GM18499 (cell line): Measurements from ENCODE around the gene GCNA.
"Not testable (repeated sequence)": the region's sequence is repeated elsewhere in the genome, so short reads cannot be mapped to it uniquely, and the experiment has no call there.

Experiments
- ATAC-seq: cut with Tn5 transposase; IDR thresholded peaks from one replicate; pipeline ENCODE4 v1.9.1; 2021; ENCODE audit warnings: moderate number of reproducible peaks; ENCODE audit not compliant: insufficient read depth, unreplicated experiment

GCNA gene

DNA sequence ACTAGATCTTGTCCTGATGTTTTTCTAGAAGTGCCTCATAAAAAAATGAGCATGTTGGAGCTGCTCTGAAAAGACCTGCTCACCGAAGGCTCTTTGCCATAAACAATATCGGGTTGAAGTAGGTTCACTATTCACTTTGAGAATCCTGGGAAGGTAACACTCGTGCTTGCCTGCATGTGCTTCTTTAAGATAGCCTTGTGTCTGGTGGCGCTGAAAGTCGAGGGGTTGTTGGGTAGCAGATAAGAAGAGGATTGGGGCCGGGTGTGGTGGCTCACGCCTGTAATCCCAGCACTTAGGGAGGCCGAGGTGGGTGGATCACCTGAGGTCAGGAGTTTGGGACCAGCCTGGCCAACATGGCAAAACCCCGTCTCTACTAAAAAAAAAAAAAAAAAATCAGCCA is 33.5 kb downstream of the GCNA start:
- not testable (repeated sequence) for ATAC-seq

DNA sequence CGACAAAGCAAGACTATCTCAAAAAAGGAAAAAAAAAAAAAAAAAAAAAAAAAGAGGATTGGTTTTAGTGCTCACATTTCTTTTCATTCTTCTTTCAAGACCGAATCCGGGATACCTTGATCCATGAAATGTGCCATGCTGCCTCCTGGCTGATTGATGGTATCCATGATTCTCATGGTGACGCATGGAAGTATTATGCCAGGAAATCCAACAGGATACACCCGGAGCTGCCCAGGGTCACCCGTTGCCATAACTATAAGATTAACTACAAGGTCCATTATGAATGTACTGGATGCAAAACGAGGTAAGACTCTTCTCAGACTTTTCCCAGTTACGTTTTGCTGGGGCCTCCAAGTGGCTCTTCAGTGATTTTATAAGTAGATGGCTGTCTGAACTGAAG is 34.0 kb downstream of the GCNA start:
- ATAC-seq, result no peak

DNA sequence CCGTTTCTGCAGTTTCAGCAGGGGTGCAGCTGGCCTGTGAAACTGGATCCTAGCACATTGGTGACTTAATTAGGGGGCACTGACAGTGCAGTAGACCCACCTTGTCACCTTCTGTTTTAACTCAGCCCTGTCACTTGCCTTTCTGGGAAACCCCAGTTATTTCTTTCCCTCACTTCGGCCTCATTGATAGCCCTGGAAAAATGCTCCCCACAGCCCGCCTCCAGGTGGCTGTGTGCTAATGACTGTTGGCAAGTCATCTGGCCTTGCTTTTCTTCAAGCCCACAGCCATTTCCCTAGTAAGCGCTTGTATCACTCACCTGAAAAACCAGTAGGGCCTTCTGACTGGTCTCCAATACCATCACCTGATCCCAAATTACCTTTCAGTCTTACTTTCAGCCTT is 36.8 kb downstream of the GCNA start:
- no peak for ATAC-seq

GRCh38 chrX:71615954-71616353 is 37.7 kb downstream of the GCNA start:
- ATAC-seq, result no peak

- no peak for ATAC-seq
Observed at GRCh38 chrX:71616672-71617529, 38.7 kb downstream of the GCNA start.

GRCh38 chrX:71617742-71618141 is 39.5 kb downstream of the GCNA start:
- no peak for ATAC-seq

DNA sequence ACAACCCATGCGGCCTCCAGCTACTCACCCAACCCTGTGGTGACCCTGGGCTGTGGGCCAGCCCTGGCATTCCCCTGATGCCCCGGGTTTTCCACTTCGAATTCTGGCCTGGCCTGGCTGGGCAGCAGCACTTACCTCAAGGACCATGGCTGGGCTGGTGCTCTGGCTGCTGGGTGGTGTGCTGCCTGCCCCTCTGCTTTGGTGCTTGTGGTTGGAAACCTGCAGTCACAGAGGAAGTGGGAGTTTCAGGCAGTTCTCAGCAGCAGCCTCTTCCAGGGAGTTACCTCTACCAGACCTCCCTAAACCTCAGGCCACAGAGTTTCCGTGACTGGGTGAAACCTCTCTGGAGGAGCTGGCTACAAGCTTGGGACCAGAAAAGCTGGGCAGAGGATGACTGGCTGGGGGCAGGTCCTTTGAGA is 40.1 kb downstream of the GCNA start, which contains the start of gene CXCR3:
Gene CXCR3 (minus strand): TSS at position 209 of the 419 bp plus-strand sequence. CDS start 62 bp downstream, at position 147.
- peak; percentile 36 for ATAC-seq

DNA sequence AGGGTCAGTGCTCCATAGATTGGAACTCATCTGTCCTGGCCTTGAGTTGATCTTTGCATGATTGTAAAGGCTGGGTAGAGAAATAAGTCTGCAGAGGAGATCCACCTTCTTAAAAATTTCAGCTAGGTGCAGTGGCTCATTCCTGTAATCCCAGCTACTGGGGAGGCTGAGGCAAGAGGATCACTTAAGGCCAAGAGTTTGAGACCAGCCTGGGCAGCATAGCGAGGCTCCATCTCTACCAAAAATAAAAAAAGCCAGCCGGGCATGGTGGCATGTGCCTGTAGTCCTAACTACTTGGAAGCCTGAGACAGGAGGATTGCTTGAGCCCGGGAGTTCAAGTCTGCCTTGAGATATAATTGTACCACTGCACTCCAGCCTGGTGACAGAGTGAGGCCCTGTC is 40.5 kb downstream of the GCNA start:
- ATAC-seq, result no peak

DNA sequence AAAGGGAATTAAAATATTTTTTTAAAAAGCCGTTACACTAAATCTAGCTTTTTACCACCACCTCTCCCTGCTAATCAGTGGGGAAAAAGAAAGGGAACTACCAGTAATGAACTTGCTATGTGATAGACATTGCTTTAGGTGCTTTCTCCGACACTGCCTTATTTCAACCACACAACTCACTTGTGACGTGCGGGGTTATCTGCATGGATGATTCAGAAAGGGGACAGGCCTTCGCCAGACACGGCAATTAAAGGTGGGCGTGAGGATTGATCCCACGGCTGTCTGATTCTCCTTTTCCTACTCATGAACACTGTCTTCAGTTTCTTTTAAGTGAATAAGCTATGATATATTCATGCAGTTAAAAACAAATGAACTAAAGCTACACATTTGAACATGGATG is 41.0 kb downstream of the GCNA start:
- no peak for ATAC-seq

DNA sequence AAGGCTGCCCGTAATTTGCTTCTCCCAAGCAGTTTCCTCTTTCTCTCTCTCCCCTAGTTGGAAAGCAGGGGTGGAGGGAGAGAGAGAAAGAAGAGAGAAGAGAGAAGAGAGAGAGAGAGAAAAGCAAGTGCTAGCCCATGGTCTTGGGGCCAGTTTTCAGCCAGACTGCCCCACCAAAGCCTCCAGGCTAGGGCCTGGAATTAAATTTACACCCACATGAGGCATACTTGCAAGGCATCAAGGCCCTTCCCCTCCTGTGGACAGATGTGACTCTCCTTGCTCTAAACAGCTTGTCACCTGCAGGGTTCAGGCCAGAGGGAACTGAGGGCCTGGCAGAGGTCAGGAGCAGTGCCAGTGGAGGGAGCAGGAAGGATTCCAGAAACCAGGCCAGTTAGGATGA is 41.7 kb downstream of the GCNA start:
- no peak for ATAC-seq

- ATAC-seq, result no peak
Observed at GRCh38 chrX:71621603-71622002, 43.4 kb downstream of the GCNA start.

DNA sequence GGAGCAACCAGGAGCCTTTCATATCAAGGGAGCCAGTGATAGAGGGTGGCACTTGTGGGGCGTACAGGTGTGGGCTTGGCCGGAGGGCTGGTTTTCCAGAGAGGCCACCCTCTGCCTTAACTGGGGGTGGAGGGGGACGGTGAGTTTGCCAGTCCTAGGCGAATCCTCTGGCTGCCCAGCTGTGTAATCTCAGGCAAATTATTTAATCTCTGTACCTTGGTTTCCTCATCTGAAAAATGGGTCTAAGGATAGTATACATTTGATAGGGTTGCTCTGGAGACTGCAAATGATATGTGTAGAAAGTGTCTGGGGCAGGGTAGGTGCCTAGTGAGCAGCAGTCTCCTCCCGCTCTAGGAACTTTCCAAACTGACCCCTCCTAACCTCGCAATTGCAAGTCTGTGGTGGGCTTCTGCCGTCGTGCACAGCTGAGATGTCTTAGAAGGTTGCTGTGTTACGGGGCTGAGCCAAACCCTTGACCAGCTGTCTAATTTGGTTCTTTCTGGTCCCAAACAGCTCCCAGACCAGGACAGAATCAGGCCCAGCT is 43.9 kb downstream of the GCNA start:
- ATAC-seq, result no peak

DNA sequence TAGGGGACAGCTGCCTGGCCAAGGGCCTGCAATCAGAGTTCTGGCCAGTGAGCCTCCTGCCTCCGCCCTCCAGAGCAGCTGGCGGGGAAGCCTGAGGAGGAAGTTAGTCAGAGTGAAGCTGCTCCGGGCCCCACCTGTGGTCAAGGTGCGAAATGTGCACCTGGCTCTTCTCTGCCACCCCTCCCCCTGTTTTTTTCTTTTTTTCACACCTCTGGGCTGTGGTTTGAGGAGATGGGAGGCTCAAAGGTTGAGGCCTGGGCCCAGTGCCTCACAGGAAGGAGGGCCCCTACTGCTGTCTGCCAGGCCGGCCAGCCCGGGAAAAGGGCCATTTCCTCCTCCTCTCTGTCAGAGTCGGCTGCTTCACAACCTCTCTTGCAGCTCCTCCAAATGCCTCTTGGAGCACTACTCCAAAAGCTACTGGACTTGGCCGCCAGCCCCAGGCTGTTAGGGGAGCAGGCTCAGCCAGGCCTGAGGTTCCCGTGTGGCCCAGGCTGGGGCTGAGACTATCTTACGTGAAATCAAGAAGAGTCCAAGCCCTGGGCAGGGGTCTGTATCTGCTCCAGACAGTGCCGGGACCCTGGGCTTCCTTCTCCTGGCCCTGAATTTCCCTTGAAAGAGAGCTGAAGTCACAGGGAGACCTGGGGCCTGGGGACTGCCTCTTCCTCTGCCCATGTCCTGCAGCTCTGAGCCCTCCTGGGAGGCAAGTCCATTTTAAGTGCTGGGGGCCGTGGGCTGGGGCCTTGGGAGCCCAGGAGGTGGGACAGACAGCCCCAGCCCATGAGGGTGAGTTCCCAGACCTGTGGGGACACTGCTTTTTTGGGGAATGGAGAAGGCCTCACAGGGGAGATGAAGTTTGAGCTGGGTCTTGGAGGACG is 44.6 kb downstream of the GCNA start:
- ATAC-seq, result no peak

GRCh38 chrX:71623714-71624113 is 45.5 kb downstream of the GCNA start:
- no peak for ATAC-seq

DNA sequence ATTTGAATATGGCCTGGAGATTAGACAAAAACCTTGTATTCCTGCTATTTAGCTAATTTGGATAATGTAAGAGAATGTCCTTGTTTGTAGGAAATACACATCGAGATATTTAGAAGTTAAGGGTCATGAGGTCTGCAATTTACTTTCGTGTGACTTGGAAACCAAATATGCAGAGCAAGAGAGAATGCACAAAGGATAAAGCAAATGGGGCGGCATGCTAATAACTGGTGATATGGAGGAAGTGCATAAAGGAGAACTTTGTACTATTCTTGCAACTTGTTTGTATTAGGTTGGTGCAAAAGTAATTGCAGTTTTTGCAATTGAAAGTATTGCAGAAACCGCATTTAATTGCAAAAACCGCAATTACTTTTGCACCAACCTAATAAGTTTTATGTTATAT is 47.2 kb downstream of the GCNA start:
- no peak for ATAC-seq

DNA sequence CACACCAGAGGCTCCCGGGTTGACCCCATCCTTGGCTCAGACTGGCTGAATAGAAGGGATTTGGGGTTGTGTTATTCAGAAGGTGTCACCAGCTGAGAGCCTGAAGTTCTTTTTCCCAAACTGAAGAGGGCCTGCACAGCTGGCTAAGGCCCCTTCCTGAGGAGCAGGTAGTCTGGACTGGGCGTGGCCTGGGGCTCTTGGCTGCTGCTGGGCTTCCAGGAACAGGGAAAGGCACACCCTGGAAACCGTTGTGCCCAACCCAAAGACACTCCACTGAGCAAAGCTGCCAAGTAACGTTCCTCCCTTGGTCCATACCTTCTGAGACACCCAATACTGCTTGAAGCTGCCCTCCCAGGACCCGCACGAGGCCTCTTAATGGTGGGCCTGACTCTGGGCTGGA is 48.3 kb downstream of the GCNA start:
- no peak for ATAC-seq

DNA sequence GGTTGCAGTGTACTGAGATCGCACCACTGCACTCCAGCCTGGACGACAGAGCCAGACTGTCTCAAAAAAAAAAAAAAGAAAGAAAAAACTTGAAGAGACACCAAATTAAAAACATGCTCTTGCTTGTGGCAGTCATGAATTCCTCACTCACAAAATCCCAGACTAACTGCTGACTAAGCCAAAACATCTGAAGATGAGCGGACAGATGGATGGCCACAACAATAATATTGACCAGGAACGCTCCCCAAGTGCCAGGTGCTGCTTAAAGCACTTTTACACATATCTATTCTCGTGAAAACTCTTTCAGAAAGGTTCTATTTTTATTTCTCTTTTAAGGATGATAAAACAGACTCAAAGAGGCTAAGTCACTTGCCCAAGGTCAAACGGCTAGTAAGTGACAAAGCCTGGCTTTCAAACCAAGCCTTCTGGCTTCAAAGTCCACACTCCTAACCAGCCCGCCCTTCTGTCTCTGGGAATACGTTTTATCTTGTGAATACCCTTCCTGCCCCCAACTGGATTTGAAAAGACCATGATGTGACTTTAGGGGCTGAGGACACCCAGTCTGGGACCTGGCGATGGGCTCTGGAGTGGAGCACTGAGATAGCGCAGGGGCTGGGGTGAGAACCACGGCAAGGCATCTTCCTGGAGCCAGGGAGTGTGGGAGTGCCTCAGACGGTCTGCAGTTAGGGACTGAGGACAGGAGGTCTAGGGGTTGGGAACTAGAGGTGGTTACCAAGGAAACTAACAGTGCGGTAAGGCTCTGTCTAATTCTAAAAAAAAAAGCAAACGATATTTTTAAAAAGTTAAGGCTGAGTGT is 49.6 kb downstream of the GCNA start:
- no peak for ATAC-seq

GRCh38 chrX:71629467-71629866 is 51.2 kb downstream of the GCNA start:
- ATAC-seq, result peak; percentile 64

- ATAC-seq, result no peak
Observed at GRCh38 chrX:71632923-71633657, 54.9 kb downstream of the GCNA start.
